ENCODE measurements around the gene ZNF717.

ZNF717 gene

DNA sequence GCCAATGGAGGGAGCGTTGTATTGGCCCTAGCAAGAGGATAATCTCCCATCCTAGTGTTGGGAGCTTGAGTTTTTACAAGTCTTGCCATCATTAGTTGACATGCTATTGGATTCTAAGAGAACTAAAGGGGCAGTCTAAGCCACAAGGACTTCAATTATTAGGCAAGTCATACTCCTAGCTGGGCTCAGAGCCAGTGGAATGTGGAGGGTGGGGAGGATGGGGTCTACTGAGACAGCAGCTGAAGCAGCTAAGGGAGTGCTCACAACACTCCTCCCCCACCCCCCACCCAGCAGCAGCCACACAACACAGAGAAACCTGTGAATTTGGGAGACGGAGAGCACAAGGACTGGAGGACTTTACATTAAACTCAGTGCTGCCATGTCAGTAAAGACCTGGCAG lies 93.3 kb downstream of the ZNF717 start:
- TF ChIP-seq, protein P1, sequence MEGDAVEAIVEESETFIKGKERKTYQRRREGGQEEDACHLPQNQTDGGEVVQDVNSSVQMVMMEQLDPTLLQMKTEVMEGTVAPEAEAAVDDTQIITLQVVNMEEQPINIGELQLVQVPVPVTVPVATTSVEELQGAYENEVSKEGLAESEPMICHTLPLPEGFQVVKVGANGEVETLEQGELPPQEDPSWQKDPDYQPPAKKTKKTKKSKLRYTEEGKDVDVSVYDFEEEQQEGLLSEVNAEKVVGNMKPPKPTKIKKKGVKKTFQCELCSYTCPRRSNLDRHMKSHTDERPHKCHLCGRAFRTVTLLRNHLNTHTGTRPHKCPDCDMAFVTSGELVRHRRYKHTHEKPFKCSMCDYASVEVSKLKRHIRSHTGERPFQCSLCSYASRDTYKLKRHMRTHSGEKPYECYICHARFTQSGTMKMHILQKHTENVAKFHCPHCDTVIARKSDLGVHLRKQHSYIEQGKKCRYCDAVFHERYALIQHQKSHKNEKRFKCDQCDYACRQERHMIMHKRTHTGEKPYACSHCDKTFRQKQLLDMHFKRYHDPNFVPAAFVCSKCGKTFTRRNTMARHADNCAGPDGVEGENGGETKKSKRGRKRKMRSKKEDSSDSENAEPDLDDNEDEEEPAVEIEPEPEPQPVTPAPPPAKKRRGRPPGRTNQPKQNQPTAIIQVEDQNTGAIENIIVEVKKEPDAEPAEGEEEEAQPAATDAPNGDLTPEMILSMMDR (IDR thresholded peaks at IDR 0.05), result no peak
- H3K4me3 ChIP-seq (ENCODE audit: low read depth in 1 of 2, low read length in 1 of 2), result no peak overlapping the region
- H3K27me3 ChIP-seq, result no peaks in the 10 kb centered on the region
- H3K4me1 ChIP-seq (ENCODE audit: control insufficient read depth in 1 of 2, insufficient read depth in 1 of 2, low read depth in 1 of 2, low read length in 1 of 2), result no peaks in the 10 kb centered on the region
- no peaks in the 10 kb centered on the region for H3K36me3 ChIP-seq
- H3K9me3 ChIP-seq, result no peaks in the 10 kb centered on the region
- no peak overlapping the region for H3K27ac ChIP-seq

DNA sequence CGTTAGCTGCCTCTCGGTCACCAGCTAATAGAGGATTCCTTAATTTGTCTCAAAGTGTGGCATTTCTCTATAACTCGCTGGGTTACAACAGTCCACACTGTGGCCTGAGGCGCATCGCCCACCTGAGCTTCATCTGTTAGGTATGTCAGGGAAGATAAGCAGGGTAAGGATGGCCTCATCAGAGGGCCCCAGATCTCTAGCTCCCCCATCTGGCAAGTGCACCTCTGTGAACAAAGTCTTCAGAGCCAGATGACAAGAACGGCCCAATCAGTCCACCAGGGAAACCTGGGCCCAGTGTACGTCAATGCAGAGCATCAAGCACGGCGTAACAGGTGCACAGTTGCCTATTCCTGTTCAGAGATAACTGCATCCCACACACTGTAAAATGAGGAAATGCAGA lies 98.0 kb downstream of the ZNF717 start:
- Histone ChIP-seq H3K36me3 (no peaks in the 10 kb centered on the region), H3K9me3 (no peaks in the 10 kb centered on the region), H3K4me3 (ENCODE audit: low read depth in 1 of 2, low read length in 1 of 2) (no peak overlapping the region), H3K4me1 (ENCODE audit: control insufficient read depth in 1 of 2, insufficient read depth in 1 of 2, low read depth in 1 of 2, low read length in 1 of 2) (no peaks in the 10 kb centered on the region), H3K27ac (no peak overlapping the region), H3K27me3 (no peaks in the 10 kb centered on the region)
- TF ChIP-seq, protein P1 (IDR thresholded peaks at IDR 0.05), result no peak

Data from neutrophil (primary cell).